Measurements from ENCODE around the gene CLEC4F.
A peak's percentile ranks its signal among the peaks of the same experiment; 100 is the strongest.

CLEC4F gene

GRCh38 chr2:70820499-70820898 is at the start of gene CLEC4F:
CLEC4F (minus strand) TSS chr2:70820599; CDS start chr2:70820523, 76 bp downstream.
- DNase-seq (ENCODE audit: low spot score) = no peak

GRCh38 chr2:70868970-70869369 is 48.6 kb upstream of the CLEC4F start:
- DNase-seq (ENCODE audit: low spot score) = no peak

- peak; percentile 84 for DNase-seq (ENCODE audit: low spot score)
Observed at GRCh38 chr2:70861777-70862625, 41.6 kb upstream of the CLEC4F start.

- no peak for DNase-seq (ENCODE audit: low spot score)
Observed at GRCh38 chr2:70855667-70856066, 35.3 kb upstream of the CLEC4F start.

GRCh38 chr2:70854411-70854810 is 34.0 kb upstream of the CLEC4F start:
- DNase-seq (ENCODE audit: low spot score) = no peak

GRCh38 chr2:70852824-70853223 is 32.4 kb upstream of the CLEC4F start:
- DNase-seq (ENCODE audit: low spot score) = no peak

- no peak for DNase-seq (ENCODE audit: low spot score)
Observed at GRCh38 chr2:70851704-70852103, 31.3 kb upstream of the CLEC4F start.

GRCh38 chr2:70850925-70851324 is 30.5 kb upstream of the CLEC4F start:
- DNase-seq (ENCODE audit: low spot score) = no peak

- DNase-seq (ENCODE audit: low spot score) = no peak
Observed at GRCh38 chr2:70842401-70842800, 22.0 kb upstream of the CLEC4F start.

- DNase-seq (ENCODE audit: low spot score) = no peak
Observed at GRCh38 chr2:70837980-70838925, 17.9 kb upstream of the CLEC4F start.

GRCh38 chr2:70835643-70836042 is 15.2 kb upstream of the CLEC4F start, which contains the start of gene CD207:
CD207 (minus strand) TSS chr2:70835816; CDS start chr2:70835776, 40 bp downstream.
- DNase-seq (ENCODE audit: low spot score) = no peak

GRCh38 chr2:70834881-70835280 is 14.5 kb upstream of the CLEC4F start:
- no peak for DNase-seq (ENCODE audit: low spot score)

GRCh38 chr2:70834106-70834505 is 13.7 kb upstream of the CLEC4F start:
- no peak for DNase-seq (ENCODE audit: low spot score)

GRCh38 chr2:70833246-70833645 is 12.8 kb upstream of the CLEC4F start:
- DNase-seq (ENCODE audit: low spot score) = no peak

- no peak for DNase-seq (ENCODE audit: low spot score)
Observed at GRCh38 chr2:70832386-70832785, 12.0 kb upstream of the CLEC4F start.

GRCh38 chr2:70831861-70832260 is 11.5 kb upstream of the CLEC4F start:
- DNase-seq (ENCODE audit: low spot score) = no peak

GRCh38 chr2:70830366-70830765 is 10.0 kb upstream of the CLEC4F start:
- DNase-seq (ENCODE audit: low spot score) = no peak

GRCh38 chr2:70829916-70830315 is 9.5 kb upstream of the CLEC4F start:
- DNase-seq (ENCODE audit: low spot score) = no peak

GRCh38 chr2:70828914-70829824 is 8.8 kb upstream of the CLEC4F start:
- no peak for DNase-seq (ENCODE audit: low spot score)

GRCh38 chr2:70828115-70828514 is 7.7 kb upstream of the CLEC4F start:
- no peak for DNase-seq (ENCODE audit: low spot score)

GRCh38 chr2:70827388-70827787 is 7.0 kb upstream of the CLEC4F start:
- no peak for DNase-seq (ENCODE audit: low spot score)
